PC-3 (cell line): ENCODE results near the gene TARS1.

ENCODE experiments used
- CTCF ChIP-seq: fragments of 300-600 bp; sonication (generic); conservative IDR thresholded peaks from 2 replicates; pipeline ENCODE4 v1.5.1; 2017; ENCODE audit warnings: antibody characterized with exemption, low read depth, mild to moderate bottlenecking, low read length
- EZH2 ChIP-seq: fragments of 300-600 bp; sonication (generic); IDR thresholded peaks from one replicate; pipeline ENCODE4 v1.6.1; 2017; ENCODE audit warnings: antibody characterized with exemption, mild to moderate bottlenecking, low read length; ENCODE audit not compliant: unreplicated experiment
- EZH2phosphoT487 ChIP-seq: fragments of 300-600 bp; sonication (generic); IDR thresholded peaks from 2 replicates; pipeline ENCODE4 v1.6.1; 2018; ENCODE audit warnings: mild to moderate bottlenecking, antibody characterized with exemption, low read length, borderline replicate concordance

GRCh38 chr5:33439905-33440481 is 772 bp upstream of the TARS1 start:
- no peak for TF ChIP-seq CTCF
- no peak for TF ChIP-seq EZH2
- no peak for TF ChIP-seq EZH2phosphoT487
